Measurements from ENCODE around the gene XYLT2. TPM values are rescaled to one million over a fixed set of nuclear protein-coding genes. Genes with fewer than 3 reads are reported as not detected.

XYLT2 gene
- total and polyA plus RNA-seq, 9 of the 15 experiments (the other 6 are each of a cell fraction or from before 2014, with no cell fraction given), result 0.63 to 9.1 (median 4.3) TPM

GRCh38 chr17:50345432-50346312 is at the start of gene XYLT2 (continued):
- TF ChIP-seq, protein P1, sequence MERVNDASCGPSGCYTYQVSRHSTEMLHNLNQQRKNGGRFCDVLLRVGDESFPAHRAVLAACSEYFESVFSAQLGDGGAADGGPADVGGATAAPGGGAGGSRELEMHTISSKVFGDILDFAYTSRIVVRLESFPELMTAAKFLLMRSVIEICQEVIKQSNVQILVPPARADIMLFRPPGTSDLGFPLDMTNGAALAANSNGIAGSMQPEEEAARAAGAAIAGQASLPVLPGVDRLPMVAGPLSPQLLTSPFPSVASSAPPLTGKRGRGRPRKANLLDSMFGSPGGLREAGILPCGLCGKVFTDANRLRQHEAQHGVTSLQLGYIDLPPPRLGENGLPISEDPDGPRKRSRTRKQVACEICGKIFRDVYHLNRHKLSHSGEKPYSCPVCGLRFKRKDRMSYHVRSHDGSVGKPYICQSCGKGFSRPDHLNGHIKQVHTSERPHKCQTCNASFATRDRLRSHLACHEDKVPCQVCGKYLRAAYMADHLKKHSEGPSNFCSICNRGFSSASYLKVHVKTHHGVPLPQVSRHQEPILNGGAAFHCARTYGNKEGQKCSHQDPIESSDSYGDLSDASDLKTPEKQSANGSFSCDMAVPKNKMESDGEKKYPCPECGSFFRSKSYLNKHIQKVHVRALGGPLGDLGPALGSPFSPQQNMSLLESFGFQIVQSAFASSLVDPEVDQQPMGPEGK (CRISPR knock-in tag; IDR thresholded peaks at IDR 0.05; ENCODE audit: borderline replicate concordance), result no peak
- TF ChIP-seq ZSCAN29 (IDR thresholded peaks at IDR 0.05), result no peak
- TF ChIP-seq CHD2 (IDR thresholded peaks at IDR 0.05; ENCODE audit: low read depth, low read length), result no peak
- TF ChIP-seq SP1 (CRISPR knock-in tag; IDR thresholded peaks at IDR 0.05), result no peak
- TF ChIP-seq TSC22D4 (tag; IDR thresholded peaks at IDR 0.05), result no peak
- TF ChIP-seq HMG20B (CRISPR knock-in tag; IDR thresholded peaks at IDR 0.05), result no peak
- no peak for TF ChIP-seq IRF1 (CRISPR knock-in tag; IDR thresholded peaks at IDR 0.05; ENCODE audit: borderline replicate concordance)
- no peak for TF ChIP-seq HMG20A (CRISPR knock-in tag; conservative IDR thresholded peaks at IDR 0.05)
- peak; percentile 89 for TF ChIP-seq ZNF766 (CRISPR knock-in tag; conservative IDR thresholded peaks at IDR 0.05)
- TF ChIP-seq PRPF4 (IDR thresholded peaks at IDR 0.05; ENCODE audit: insufficient read depth, low read depth, low read length, poor library complexity, severe bottlenecking), result no peak
- TF ChIP-seq ZNF780A (CRISPR knock-in tag; IDR thresholded peaks at IDR 0.05), result no peak
- TF ChIP-seq ZNF707 (CRISPR knock-in tag; conservative IDR thresholded peaks at IDR 0.05), result no peak
- no peak for TF ChIP-seq MTA2 (IDR thresholded peaks at IDR 0.05; ENCODE audit: low read depth)
- TF ChIP-seq THRA (IDR thresholded peaks at IDR 0.05), result no peak
- TF ChIP-seq HINFP (tag; conservative IDR thresholded peaks at IDR 0.05; ENCODE audit: low read depth), result no peak
- TF ChIP-seq RBM17 (IDR thresholded peaks at IDR 0.05; ENCODE audit: borderline replicate concordance, low read depth, low read length), result no peak
- TF ChIP-seq, protein P2, sequence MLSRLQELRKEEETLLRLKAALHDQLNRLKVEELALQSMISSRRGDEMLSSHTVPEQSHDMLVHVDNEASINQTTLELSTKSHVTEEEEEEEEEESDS (CRISPR knock-in tag; IDR thresholded peaks at IDR 0.05), result no peak
- TF ChIP-seq, protein P3, sequence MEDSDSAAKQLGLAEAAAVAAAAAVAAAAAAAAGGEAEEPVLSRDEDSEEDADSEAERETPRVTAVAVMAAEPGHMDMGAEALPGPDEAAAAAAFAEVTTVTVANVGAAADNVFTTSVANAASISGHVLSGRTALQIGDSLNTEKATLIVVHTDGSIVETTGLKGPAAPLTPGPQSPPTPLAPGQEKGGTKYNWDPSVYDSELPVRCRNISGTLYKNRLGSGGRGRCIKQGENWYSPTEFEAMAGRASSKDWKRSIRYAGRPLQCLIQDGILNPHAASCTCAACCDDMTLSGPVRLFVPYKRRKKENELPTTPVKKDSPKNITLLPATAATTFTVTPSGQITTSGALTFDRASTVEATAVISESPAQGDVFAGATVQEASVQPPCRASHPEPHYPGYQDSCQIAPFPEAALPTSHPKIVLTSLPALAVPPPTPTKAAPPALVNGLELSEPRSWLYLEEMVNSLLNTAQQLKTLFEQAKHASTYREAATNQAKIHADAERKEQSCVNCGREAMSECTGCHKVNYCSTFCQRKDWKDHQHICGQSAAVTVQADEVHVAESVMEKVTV (CRISPR knock-in tag; IDR thresholded peaks at IDR 0.05), result no peak

Data from K562 (cell line).